Muscle layer of duodenum (tissue), 2 donors: ENCODE data around the gene FDX1.

ENCODE experiments used
- H3K27ac ChIP-seq: one replicate; pipeline ENCODE4 v1.7.0; 2013; ENCODE audit warnings: mild to moderate bottlenecking, low read length
- H3K27me3 ChIP-seq: one replicate; pipeline ENCODE4 v1.7.0; 2013; ENCODE audit warnings: low read depth, mild to moderate bottlenecking, control low read depth, low read length
- H3K36me3 ChIP-seq, 2 donors: one replicate each; pipeline ENCODE4 v1.7.0; 2013; ENCODE audit warnings: low read length in 2 of 2, control low read depth in 1 of 2, mild to moderate bottlenecking in 1 of 2; ENCODE audit not compliant: insufficient read depth in 2 of 2, control insufficient read depth in 1 of 2
- H3K4me1 ChIP-seq, 2 donors: one replicate each; pipeline ENCODE4 v1.7.0; 2013; ENCODE audit warnings: low read length in 2 of 2, mild to moderate bottlenecking in 2 of 2, control low read depth in 1 of 2, moderate library complexity in 1 of 2; ENCODE audit not compliant: insufficient read depth in 2 of 2, control insufficient read depth in 1 of 2
- H3K4me3 ChIP-seq, 2 donors: one replicate each; pipeline ENCODE4 v1.7.0; 2013; ENCODE audit warnings: low read length in 2 of 2, low read depth in 1 of 2, mild to moderate bottlenecking in 1 of 2
- H3K9me3 ChIP-seq, 2 donors: one replicate each; pipeline ENCODE4 v1.7.0; 2013; ENCODE audit warnings: low read length in 2 of 2, control low read depth in 1 of 2, mild to moderate bottlenecking in 1 of 2; ENCODE audit not compliant: control insufficient read depth in 1 of 2
- donor health status: healthy.

FDX1 gene

DNA sequence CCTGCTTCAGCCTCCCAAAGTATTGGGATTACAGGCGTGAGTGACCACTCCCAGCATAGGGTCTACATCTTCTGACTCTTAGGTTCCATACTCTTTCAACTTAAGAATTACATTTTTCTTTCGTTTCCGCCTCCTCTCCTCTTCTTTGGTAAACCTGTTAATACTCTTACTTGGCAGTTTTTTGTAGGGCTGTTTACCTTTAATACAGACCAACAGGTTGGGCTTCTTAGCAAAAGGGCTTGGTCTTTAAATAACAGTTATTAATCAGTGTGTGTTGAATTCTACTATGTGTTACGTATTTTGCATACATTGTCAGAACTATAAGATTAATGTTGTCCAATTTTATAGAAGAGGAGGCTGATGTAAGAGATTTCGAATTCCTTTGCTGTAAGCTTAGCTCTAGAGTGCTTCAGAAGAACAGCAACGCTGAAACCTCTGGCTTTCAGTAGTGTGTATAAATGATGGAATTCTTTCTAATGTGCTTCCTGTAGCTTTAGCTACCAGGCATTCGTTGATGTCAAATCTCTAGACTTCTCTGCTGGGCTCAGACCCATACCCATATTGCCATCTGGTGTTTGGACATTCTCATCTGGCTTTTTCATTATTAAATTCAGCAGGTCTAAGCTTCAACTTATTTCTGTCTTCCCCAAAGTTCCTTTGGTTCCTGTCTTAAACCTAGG lies 3.1 kb downstream of the FDX1 start:
- Histone ChIP-seq H3K27me3 (no peaks in the 10 kb centered on the region), H3K36me3 (peaks cover 0 to 4% of the 10 kb centered on the region in 2 donors), H3K9me3 (no peaks in the 10 kb centered on the region), H3K4me1 (peaks cover 11 to 47% of the 10 kb centered on the region in 2 donors), H3K27ac (no peak overlapping the region), H3K4me3 (peak overlapping the region in 1 of 2 donors; percentile 15)

DNA sequence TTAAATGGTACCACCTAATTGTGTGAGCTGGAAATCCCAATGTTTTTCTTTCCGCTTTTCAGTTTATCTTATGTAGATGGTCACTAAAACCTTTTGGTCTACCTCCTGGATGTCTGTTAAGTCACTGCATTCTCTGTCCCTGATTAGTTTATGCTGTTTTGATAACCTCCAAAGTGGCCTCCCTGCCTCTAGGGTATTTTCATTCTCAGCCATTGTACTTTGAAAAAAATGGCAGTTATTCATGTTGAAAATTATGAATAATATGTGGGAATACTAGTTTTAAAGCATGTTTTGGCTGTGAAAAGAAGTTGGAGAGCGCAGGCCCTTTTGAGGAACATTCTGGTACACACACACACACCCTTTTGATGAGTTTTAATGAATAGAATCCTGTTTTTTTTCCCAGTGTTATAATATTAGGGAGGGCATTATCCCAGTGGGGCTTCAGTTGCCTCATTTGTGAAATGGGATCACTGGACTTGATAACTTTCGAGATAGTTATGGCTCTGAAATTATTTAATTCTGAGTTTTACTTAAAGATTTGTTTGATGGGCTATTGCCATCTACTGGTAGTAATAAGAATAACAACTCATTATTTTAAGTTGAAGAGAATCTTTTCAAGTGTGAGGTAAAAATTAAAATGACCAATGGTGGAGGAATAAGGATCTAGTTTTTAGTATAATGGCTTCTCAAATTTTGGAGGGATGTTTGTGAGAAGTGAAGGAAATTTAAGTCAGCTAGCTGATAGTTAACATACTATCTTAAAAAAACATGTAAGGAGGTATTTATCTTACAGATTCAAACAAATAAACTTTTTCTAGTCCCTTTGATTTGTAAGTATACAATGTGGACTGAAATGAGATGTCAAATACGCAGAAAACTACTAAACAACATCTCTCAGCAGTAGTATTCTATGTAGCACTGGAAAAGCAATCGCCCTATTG lies 3.9 kb downstream of the FDX1 start:
- Histone ChIP-seq H3K4me1 (peaks cover 11 to 47% of the 10 kb centered on the region in 2 donors), H3K4me3 (no peak overlapping the region), H3K27me3 (no peaks in the 10 kb centered on the region), H3K36me3 (peaks cover 0 to 4% of the 10 kb centered on the region in 2 donors), H3K27ac (no peak overlapping the region), H3K9me3 (no peaks in the 10 kb centered on the region)

DNA sequence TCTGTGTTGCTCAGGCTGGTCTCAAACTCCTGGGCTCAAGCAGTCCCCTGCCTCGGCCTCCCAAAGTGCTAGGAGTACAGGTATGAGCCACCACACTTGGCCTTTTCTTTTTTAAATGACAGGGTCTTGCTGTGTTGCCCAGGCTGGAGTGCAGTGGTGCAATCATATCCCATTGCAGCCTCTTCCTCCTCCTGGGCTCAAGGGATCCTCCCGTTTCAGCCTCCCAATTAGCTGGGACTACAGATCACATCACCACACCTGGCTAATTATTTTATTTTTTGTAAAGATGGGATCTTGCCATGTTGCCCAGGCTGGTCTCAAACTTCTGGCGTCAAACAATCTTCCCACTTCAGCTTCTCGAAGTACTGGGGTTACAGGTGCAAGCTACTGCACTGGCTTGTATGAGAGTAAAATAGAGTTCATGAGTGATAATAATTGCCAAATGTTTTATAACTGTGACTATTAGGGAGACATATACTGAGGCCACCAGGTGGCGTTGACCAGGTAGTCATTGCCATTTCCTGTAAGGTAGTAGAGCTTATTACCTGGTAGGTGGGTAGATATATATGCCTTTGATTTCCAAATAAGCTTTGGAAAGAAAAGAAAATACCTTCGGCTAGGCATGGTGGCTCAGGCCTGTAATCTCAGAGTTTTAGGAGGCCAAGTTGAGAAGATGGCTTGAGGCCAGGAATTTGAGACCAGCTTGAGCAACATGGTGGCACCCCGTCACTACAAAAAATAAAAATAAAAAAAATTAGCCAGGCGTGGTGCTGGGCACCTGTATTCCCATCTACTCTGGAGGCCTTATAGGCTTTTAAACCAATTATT lies 5.4 kb downstream of the FDX1 start:
- Histone ChIP-seq H3K27me3 (no peaks in the 10 kb centered on the region), H3K9me3 (no peaks in the 10 kb centered on the region), H3K4me3 (no peak overlapping the region), H3K36me3 (peaks cover 0 to 4% of the 10 kb centered on the region in 2 donors), H3K27ac (no peak overlapping the region), H3K4me1 (peaks cover 11 to 43% of the 10 kb centered on the region in 2 donors)

DNA sequence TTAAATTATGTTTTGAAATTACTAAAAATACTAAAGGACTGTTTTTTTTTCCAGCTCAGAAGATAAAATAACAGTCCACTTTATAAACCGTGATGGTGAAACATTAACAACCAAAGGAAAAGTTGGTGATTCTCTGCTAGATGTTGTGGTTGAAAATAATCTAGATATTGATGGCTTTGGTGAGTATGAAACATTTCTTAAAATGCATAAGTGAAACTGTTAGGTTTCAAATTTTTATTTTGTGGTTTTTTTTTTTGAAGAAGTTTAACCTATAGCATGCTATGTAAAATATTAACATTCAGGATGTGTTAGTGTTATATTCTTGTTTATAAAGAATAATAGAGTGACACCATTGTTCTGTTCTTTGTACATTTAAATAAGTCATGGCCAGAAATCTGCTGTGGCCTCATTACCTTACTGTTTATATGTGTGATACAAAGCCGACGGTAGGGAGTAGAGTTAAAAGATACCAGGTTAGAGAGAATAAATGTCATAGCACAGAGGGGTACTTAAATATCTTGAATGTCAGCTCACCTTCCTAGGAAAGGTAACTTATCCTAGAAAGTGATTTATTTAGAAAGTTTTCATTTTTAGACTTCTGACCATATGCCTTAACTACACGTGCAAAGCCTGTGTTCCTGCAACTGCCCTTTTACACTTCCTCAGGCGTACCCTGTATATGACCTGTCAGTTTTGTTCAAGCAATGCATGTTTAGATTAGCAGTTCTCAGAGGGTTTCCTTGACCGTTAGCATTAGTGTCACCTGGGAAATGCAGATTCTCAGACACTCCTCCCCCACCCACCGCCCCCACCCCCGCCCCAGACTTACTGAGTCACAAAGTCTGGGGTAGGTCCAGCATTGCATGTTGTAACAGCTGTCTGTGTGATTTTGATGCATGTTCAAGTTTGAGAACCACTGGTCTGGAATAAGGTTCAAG lies 6.3 kb downstream of the FDX1 start:
- Histone ChIP-seq H3K27ac (no peak overlapping the region), H3K4me1 (peaks cover 11 to 39% of the 10 kb centered on the region in 2 donors)

DNA sequence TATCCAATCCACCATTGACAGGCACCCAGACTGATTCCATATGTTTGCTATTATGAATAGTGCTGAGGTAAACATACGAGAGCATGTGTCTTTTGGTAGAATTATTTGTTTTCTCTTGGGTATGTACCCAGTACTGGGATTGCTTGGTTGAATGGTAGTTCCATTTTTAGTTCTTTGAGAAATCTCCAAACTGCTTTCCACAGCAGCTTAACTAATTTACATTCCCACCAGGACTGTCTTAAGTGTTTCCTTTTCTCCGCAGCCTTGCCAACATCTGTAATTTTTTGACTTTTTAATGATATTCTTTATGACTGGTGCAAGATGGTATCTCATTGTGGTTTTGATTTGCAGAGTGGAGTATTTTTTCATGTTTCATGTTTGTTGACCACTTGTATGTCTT lies 8.3 kb downstream of the FDX1 start:
- Histone ChIP-seq H3K9me3 (no peaks in the 10 kb centered on the region), H3K4me1 (peaks cover 7 to 22% of the 10 kb centered on the region in 2 donors), H3K36me3 (peaks cover 4% of the 10 kb centered on the region in 2 donors), H3K27ac (no peak overlapping the region), H3K27me3 (no peaks in the 10 kb centered on the region), H3K4me3 (no peak overlapping the region)

More for the DNA sequence above, 6.3 kb downstream of the FDX1 start:
- Histone ChIP-seq H3K4me3 (no peak overlapping the region), H3K9me3 (no peaks in the 10 kb centered on the region), H3K27me3 (no peaks in the 10 kb centered on the region), H3K36me3 (peaks cover 0 to 4% of the 10 kb centered on the region in 2 donors)

DNA sequence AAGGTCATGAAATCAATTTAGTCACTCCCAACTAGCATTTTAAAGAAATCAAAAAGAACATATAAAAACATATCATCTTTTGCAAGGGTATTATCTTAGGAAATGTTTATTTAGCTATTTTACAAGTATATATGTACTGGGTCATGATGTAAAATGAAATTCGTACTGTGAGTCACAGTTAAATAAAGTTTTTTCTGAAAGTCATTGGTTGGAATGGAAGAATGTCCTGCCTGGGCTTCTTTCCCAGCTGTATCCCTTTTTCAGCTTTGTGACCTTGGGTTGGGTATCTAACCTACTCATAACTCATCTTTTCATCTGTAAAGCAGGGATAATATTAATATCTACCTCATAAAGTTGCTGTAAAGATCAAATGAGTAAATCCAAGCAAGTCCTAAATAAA lies 15.7 kb downstream of the FDX1 start:
- Histone ChIP-seq H3K27ac (no peak overlapping the region), H3K4me1 (peaks cover 0 to 11% of the 10 kb centered on the region in 2 donors), H3K4me3 (no peak overlapping the region), H3K27me3 (no peaks in the 10 kb centered on the region), H3K36me3 (peaks cover 0 to 4% of the 10 kb centered on the region in 2 donors), H3K9me3 (no peaks in the 10 kb centered on the region)

DNA sequence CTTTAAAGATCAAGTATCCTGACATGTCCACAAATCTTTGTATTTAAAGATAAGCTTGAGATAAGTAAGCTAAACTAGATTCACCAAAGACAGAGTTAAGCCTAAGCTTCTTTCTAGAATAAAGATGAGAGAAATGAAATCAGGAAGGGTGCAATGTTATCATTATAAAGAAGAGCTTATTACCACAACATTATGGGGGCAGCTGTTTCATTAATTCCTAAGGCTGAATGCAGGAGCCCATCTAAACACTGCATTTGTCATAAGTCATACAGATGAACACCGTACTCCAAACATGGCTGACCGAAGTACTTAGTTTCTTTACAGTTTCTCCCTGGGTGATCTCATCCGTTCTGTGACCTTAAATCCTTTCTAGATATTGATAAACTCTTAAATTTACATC lies 16.3 kb downstream of the FDX1 start:
- Histone ChIP-seq H3K27ac (no peak overlapping the region), H3K4me3 (no peak overlapping the region), H3K36me3 (peaks cover 0 to 4% of the 10 kb centered on the region in 2 donors), H3K4me1 (peaks cover 0 to 11% of the 10 kb centered on the region in 2 donors), H3K9me3 (no peaks in the 10 kb centered on the region), H3K27me3 (no peaks in the 10 kb centered on the region)

DNA sequence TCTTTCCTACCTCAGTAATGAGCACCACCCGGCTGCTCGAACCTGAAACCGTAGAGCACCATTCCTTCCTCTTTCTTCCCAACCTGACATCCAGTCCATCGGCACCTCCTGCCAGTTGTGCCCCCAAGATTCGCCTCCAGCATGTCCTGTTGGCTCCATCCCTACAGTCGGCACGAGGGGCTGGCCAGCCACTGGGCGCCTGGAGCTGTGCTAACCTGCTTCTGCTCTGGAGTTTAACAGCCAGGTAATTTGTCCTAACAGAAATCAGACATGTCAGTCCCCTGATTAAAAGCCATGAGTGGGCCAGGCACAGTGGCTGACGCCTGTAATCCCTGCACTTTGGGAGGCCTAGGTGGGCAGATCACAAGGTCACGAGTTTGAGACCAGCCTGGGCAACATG lies 16.8 kb downstream of the FDX1 start:
- Histone ChIP-seq H3K4me1 (peaks cover 0 to 11% of the 10 kb centered on the region in 2 donors), H3K27ac (no peak overlapping the region), H3K4me3 (no peak overlapping the region)

DNA sequence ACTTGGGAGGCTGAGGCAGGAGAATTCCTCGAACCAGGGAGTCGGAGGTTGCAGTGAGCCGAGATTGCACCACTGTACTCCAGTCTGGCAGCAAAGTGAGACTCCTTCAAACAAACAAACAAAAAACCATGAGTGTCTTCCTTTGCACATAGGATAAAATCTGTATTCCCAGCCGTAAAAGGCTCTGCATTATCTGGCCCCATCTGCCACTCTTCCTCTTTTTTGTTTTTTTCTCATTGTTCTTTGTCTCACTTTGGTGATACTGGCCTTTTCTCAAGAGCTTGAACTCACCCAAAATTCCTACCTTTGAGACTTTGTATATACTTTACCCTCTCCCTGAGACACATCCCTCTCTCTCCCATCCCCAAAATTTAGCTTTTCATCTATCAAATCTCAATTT lies 17.6 kb downstream of the FDX1 start:
- Histone ChIP-seq H3K4me1 (peaks cover 0 to 11% of the 10 kb centered on the region in 2 donors), H3K36me3 (no peaks in the 10 kb centered on the region), H3K27ac (no peak overlapping the region), H3K27me3 (no peaks in the 10 kb centered on the region), H3K4me3 (no peak overlapping the region), H3K9me3 (no peaks in the 10 kb centered on the region)

More for the DNA sequence above, 16.8 kb downstream of the FDX1 start:
- no peaks in the 10 kb centered on the region for H3K9me3 ChIP-seq
- no peaks in the 10 kb centered on the region for H3K27me3 ChIP-seq
- peaks cover 0 to 4% of the 10 kb centered on the region in 2 donors for H3K36me3 ChIP-seq
